Measurements from ENCODE around the gene C14orf180.

DNA sequence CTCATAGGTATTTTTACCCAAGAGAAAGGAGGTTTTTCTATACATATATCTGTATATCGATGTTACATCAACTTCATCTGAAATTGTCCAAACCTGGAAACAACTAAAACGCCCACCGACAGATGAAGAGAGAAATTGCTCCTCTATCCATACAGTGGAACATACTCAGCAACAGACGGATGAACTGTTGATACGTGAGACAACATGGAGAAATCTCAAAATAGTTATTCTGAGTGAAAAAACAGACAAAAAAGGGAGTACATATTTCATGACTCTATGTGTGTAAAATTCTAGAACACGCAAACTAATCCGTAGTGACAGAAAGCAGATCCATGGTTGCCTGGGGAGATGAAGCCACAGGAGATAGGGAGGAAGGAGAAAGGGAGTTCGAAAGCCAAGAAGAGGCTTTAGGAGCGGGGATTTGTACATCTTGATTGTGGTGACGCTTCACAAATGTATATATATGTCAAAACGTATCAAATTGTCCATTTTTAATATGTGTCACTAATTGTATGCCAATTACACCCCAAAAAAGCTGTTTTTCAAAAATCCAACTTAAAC, 37.6 kb upstream of the C14orf180 start:
- no peak for TF ChIP-seq POLR2A (IDR thresholded peaks at IDR 0.05; ENCODE audit: extremely low read depth, insufficient read length)
- TF ChIP-seq, protein P1, sequence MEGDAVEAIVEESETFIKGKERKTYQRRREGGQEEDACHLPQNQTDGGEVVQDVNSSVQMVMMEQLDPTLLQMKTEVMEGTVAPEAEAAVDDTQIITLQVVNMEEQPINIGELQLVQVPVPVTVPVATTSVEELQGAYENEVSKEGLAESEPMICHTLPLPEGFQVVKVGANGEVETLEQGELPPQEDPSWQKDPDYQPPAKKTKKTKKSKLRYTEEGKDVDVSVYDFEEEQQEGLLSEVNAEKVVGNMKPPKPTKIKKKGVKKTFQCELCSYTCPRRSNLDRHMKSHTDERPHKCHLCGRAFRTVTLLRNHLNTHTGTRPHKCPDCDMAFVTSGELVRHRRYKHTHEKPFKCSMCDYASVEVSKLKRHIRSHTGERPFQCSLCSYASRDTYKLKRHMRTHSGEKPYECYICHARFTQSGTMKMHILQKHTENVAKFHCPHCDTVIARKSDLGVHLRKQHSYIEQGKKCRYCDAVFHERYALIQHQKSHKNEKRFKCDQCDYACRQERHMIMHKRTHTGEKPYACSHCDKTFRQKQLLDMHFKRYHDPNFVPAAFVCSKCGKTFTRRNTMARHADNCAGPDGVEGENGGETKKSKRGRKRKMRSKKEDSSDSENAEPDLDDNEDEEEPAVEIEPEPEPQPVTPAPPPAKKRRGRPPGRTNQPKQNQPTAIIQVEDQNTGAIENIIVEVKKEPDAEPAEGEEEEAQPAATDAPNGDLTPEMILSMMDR (IDR thresholded peaks at IDR 0.05; ENCODE audit: low read depth, low read length), result no peak
- TF ChIP-seq, protein P2, sequence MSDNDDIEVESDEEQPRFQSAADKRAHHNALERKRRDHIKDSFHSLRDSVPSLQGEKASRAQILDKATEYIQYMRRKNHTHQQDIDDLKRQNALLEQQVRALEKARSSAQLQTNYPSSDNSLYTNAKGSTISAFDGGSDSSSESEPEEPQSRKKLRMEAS (IDR thresholded peaks at IDR 0.05; ENCODE audit: low read depth, low read length), result no peak
- TF ChIP-seq MYC (IDR thresholded peaks at IDR 0.05; ENCODE audit: low read depth, low read length), result no peak

Data from NB4 (cell line).